Measurements from ENCODE around the gene CHD9.
"Not testable (repeated sequence)": the region's sequence is repeated elsewhere in the genome, so short reads cannot be mapped to it uniquely, and the experiment has no call there.

CHD9 gene

GRCh38 chr16:53142823-53143568 lies 88.2 kb downstream of the CHD9 start:
- DNase-seq: no peak

DNA sequence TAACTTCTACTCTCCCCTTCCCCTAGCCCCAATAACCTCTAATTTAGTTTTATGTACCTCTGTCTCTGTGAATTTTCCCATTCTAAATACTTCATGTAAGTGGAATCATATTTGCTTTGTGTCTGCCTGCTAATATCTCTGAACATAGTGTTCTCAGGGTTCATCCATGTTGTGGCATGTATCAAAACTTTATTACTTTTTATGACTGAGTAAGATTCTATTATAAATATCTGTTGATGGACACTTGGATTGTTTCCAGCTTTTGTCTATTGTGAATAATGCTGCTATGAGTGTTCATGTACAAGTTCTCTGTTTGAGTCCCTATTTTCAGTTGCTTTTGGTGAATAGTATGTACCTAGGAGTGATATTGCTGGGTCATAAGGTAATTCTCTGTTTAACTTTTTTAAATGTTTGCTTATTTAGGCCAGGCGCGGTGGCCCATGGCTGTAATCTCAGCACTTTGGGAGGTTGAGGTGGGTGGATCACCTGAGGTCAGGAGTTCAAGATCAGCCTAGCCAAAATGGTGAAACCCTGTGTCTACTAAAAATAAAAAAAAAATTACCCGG lies 92.8 kb downstream of the CHD9 start:
- no peak for DNase-seq

DNA sequence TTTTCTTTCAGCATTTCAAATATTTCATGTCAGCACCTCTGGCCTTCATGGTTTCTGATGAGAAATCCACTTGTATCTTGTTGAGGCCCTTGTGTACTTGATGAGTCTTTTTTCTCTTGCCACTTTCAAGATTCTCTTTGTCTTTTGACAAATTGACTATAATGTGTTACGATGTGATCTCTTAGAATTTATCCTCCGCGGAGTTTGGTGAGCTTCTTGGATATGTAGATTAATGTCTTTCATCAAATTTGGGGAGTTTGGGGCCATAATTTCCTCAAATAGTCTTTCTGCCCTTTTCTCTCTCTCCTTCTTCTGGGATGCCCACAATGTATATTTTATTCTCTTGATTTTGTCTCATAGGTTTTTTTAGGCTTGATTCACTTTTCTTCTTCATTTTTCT lies 96.0 kb downstream of the CHD9 start:
- no peak for DNase-seq

DNA sequence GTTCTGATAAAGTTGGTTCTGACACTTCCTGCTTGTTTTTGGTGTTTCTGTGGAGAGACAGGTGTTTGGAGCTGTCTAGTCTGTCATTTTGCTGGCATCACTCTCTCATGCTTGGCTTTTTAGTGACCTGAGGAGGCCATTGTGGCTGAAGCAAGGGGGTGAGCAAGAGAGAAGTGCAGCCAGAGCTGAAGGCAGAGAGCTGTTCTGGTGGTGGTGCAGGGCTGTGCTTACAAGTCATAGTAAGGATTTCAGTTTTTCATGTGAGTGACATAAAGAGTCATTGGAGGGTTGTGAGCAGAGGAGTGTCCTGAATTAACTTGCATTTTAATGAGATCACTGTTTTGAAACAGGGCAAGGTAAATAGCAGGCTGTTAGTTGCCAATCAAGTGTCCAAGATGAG lies 97.5 kb downstream of the CHD9 start:
- no peak for DNase-seq

DNA sequence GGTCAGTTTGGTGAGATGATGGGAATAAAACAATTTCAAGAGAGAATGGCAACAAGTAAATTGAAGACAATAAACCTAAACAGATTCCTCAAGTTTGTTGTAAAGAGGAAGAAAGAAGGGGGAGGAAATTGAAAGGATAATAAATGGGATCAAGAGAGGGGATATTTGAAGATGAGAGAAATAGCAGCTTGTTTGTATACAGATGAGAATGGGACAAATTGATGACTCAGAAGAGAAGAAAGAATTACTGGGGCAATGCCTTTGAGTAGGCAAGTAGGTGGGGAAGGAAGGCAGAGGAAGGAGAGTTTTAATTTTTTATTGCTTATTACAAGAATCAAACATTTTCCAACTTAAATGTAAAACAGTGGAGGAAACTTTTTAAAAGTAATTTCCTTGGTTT lies 98.3 kb downstream of the CHD9 start:
- no peak for DNase-seq

- no peak for DNase-seq
Measured at GRCh38 chr16:53154513-53154912, 99.7 kb downstream of the CHD9 start.

- no peak for DNase-seq
Measured at GRCh38 chr16:53156516-53156915, 101.7 kb downstream of the CHD9 start.

GRCh38 chr16:53159781-53160436 lies 105.1 kb downstream of the CHD9 start:
- DNase-seq: no peak

DNA sequence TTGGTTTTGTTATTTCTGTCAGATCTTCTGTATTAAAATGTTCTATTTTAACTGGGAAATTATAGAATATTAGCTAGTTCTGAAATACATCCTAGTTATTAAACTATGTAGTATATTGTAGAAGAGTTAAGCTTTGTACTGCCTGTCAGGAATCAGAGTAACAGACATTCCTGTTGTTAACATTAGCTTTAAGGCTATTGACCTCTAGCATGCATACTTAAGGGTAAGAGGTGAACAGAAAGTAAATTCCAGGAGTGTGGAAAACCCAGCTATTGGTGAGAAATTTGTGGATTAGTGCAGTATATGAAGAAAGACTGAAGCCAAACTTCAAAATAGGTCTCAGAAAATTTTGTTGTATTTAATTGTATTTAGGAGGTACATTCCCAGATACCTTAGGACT lies 111.3 kb downstream of the CHD9 start:
- DNase-seq: no peak

- no peak for DNase-seq
Measured at GRCh38 chr16:53168744-53169143, 114.0 kb downstream of the CHD9 start.

DNA sequence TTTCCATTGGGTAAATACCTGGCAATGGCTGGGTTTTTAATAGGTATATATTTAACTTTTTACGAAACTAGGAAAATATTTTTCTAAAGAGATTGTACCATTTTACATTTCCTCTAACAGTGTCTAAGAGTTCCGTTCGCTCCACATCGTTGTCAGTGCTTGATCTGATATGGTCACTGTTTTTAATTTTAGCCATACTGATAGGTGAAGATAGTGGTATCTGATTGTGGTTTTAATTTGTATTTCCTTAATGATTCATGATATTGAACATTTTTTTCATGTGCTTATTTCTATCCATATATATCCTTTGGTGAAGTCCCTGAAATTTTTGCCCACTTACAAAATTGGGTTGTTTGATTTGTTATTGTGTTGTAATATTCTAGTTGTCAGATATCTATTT lies 117.7 kb downstream of the CHD9 start:
- DNase-seq: no peak

GRCh38 chr16:53175118-53175517 lies 120.3 kb downstream of the CHD9 start:
- no peak for DNase-seq

DNA sequence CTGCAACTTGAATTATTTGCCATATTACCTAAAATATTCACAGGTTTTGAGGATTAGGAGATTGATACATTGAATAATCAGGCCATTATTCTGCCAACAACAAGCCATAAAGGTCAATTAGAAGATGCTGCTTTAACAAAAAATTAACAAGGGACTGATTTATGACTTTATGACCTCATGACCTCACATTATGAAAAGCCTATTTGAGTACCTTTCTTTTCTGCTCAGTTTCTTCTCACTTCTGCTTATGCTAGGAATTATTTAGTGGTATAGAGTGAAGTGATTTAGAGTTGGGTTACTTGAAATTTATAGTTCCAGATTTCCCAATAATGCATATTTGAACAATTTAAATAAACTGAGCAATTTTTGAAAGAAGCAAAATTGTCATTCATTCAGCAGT lies 121.6 kb downstream of the CHD9 start:
- DNase-seq: no peak

- no peak for DNase-seq
Measured at GRCh38 chr16:53183442-53183841, 128.7 kb downstream of the CHD9 start.

- DNase-seq: not testable (repeated sequence)
Measured at GRCh38 chr16:53185741-53186140, 130.9 kb downstream of the CHD9 start.

GRCh38 chr16:53187775-53188174 lies 133.0 kb downstream of the CHD9 start:
- no peak for DNase-seq

DNA sequence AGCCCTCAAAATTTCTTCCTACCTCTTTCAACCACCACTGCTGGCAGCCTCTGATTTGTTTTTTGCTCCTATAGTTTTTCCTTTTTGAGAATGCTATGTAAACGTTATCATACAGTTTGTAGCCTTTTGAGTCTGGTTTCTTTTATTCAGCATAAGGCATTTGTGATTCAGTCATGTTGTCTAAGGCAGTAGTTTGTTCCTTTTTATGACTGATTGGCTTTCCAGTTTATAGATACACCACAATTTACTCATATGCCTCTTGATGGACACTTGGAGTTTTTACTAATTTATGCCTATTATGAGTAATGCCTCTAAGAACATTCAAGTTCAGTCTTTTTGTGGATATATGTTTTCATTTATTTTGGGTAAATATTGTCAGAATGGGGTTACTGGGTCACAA lies 136.6 kb downstream of the CHD9 start:
- no peak for DNase-seq

- DNase-seq: no peak
Measured at GRCh38 chr16:53198933-53199332, 144.1 kb downstream of the CHD9 start.

DNA sequence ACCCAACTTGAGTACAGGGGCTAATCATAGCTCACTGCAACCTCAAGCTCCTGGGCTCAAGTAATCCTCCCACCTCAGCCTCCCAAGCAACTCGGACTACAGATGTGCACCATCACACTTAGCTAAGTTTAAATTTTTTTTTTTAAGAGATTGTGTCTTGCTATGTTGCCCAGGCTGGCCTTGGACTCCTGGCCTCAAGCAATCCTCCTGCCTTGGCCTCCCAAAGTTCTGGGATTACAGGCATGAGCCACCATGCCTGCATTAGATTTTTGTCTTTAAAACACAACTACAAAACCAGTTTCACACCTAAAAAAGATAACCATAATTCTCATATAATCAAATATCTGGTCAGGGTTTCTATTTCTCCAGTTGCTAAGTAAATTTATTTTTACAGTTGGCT lies 147.1 kb downstream of the CHD9 start:
- no peak for DNase-seq

GRCh38 chr16:53202398-53202797 lies 147.6 kb downstream of the CHD9 start:
- no peak for DNase-seq

DNA sequence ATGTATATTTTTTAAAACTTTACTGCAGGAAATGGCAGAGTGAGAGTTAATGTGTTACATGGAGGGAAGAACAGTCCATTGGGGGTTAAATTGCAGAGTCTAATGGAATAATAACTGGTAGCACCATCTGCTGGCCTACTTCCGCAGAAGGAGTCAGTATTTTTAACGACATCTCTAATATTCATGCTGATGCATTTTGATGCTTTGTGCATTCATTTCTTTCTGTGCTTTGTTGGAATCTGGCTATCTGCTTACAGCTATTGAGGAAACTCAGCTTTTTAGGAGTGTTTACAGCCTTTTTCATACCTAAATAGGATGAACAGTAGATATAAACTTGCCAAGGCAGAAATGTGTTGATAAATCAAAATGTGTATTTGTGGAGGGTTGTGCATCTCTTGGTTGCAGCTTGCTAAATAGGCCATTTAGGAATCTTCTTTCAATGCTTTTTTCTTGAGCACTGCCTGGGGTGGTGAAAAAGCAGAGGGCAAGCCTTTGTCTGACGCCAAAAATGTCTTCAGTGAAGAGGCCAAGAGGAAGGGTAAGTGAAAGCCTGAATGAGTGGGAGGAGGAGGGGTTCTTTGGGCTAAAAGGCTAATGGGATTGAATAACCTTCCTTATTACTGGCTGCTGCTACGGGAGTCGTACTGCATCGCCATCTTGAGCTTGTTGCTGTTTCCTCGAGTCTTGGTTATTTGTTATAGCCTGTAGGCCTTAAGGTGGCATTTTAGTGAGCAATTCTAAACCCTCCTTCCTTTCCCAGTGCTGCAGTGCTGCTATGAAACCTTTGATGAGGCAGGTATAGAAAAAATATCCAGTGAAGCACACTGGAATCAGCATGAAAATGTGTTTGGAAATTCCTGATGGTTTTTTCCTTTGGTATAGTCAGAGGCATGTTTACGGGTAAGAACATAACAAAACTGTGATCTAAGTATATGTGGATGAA lies 153.3 kb downstream of the CHD9 start:
- DNase-seq: peak; percentile 76

GRCh38 chr16:53209429-53209828 lies 154.6 kb downstream of the CHD9 start:
- no peak for DNase-seq

- DNase-seq: no peak
Measured at GRCh38 chr16:53209877-53210276, 155.1 kb downstream of the CHD9 start.

Measured in NCI-H2029 treated with DMSO at 0.1 percent for 48 hours (cell line).